IPS-NIHi11 (cell line): Measurements from ENCODE around the gene PBX1.
A peak's percentile ranks its signal among the peaks of the same experiment; 100 is the strongest.

ENCODE experiments used
- DNase-seq: peaks from one replicate; pipeline ENCODE4 v3.0.0; 2012; ENCODE audit warnings: mixed read lengths, low spot score

Gene PBX1

GRCh38 chr1:164725401-164725800 is 166.4 kb downstream of the PBX1 start:
- no peak for DNase-seq

- DNase-seq = no peak
Observed at GRCh38 chr1:164726235-164726634, 167.3 kb downstream of the PBX1 start.

GRCh38 chr1:164728719-164729118 is 169.7 kb downstream of the PBX1 start:
- DNase-seq = peak; percentile 22

- DNase-seq = no peak
Observed at GRCh38 chr1:164731161-164731876, 172.3 kb downstream of the PBX1 start.

- no peak for DNase-seq
Observed at GRCh38 chr1:164733070-164733469, 174.1 kb downstream of the PBX1 start.

- DNase-seq = no peak
Observed at GRCh38 chr1:164733734-164734133, 174.8 kb downstream of the PBX1 start.

- no peak for DNase-seq
Observed at GRCh38 chr1:164735315-164736052, 176.5 kb downstream of the PBX1 start.

- DNase-seq = no peak
Observed at GRCh38 chr1:164736137-164736536, 177.2 kb downstream of the PBX1 start.

GRCh38 chr1:164739189-164739588 is 180.2 kb downstream of the PBX1 start:
- DNase-seq = no peak

GRCh38 chr1:164740000-164740526 is 181.1 kb downstream of the PBX1 start:
- no peak for DNase-seq

GRCh38 chr1:164742745-164743144 is 183.8 kb downstream of the PBX1 start:
- DNase-seq = no peak

GRCh38 chr1:164743976-164744375 is 185.0 kb downstream of the PBX1 start:
- no peak for DNase-seq

GRCh38 chr1:164745736-164746135 is 186.8 kb downstream of the PBX1 start:
- DNase-seq = no peak

GRCh38 chr1:164746632-164747031 is 187.6 kb downstream of the PBX1 start:
- DNase-seq = no peak

GRCh38 chr1:164748253-164748899 is 189.4 kb downstream of the PBX1 start:
- no peak for DNase-seq

GRCh38 chr1:164753521-164754077 is 194.6 kb downstream of the PBX1 start:
- DNase-seq = no peak

GRCh38 chr1:164754088-164754600 is 195.2 kb downstream of the PBX1 start:
- no peak for DNase-seq

- no peak for DNase-seq
Observed at GRCh38 chr1:164755690-164756089, 196.7 kb downstream of the PBX1 start.

- DNase-seq = no peak
Observed at GRCh38 chr1:164756741-164757140, 197.8 kb downstream of the PBX1 start.

GRCh38 chr1:164757625-164758024 is 198.6 kb downstream of the PBX1 start:
- DNase-seq = no peak

GRCh38 chr1:164759144-164759920 is 200.3 kb downstream of the PBX1 start:
- no peak for DNase-seq
